Immature natural killer cell (primary cell): ENCODE measurements around the gene ARID1B. TPM values are rescaled to one million over a fixed set of nuclear protein-coding genes. Genes with fewer than 3 reads are reported as not detected.
A peak's percentile ranks its signal among the peaks of the same experiment; 100 is the strongest.

Experiments used
- DNase-seq, 3 donors: peaks; one replicate each; pipeline ENCODE4 v3.0.0; 2022; ENCODE audit warnings: mixed read lengths in 1 of 3
- H3K27ac Mint-ChIP-seq, 6 donors: one replicate each; pipeline ENCODE4 v1.8.0; 2020; ENCODE audit warnings: mixed read lengths in 6 of 6, mild to moderate bottlenecking in 5 of 6, inconsistent platforms in 4 of 6, moderate library complexity in 3 of 6
- H3K27me3 Mint-ChIP-seq, 3 donors: one replicate each; pipeline ENCODE4 v1.8.0; 2020 to 2021; ENCODE audit warnings: low read depth in 3 of 3, mild to moderate bottlenecking in 3 of 3, mixed read lengths in 3 of 3, moderate library complexity in 3 of 3, inconsistent platforms in 1 of 3
- H3K36me3 Mint-ChIP-seq, 3 donors: one replicate each; pipeline ENCODE4 v1.8.0; 2020; ENCODE audit warnings: mixed read lengths in 3 of 3, inconsistent platforms in 2 of 3, mild to moderate bottlenecking in 2 of 3
- H3K4me1 Mint-ChIP-seq, 2 donors: one replicate each; pipeline ENCODE4 v1.8.0; 2020; ENCODE audit warnings: inconsistent platforms in 2 of 2, mild to moderate bottlenecking in 2 of 2, mixed read lengths in 2 of 2, moderate library complexity in 1 of 2
- H3K4me3 Mint-ChIP-seq, 5 donors: one replicate each; pipeline ENCODE4 v1.8.0; 2020; ENCODE audit warnings: mild to moderate bottlenecking in 5 of 5, mixed read lengths in 5 of 5, inconsistent platforms in 3 of 5, moderate library complexity in 3 of 5
- H3K9me3 Mint-ChIP-seq, 6 donors: one replicate each; pipeline ENCODE4 v1.8.0; 2020; ENCODE audit warnings: mild to moderate bottlenecking in 6 of 6, mixed read lengths in 6 of 6, inconsistent platforms in 4 of 6, moderate library complexity in 3 of 6
- polyA plus RNA-seq, 3 donors: library from polyadenylated mRNA; unstranded; fragments of 300-500 nt; fragmentation: Illumina TruSeq; gene quantifications; one replicate each; pipeline ENCODE4 v1.2.3, GENCODE V29; 2021

Gene ARID1B
- polyA plus RNA-seq, 3 donors from 2014 or later, result 7.6 to 18.1 (median 8.7) TPM

- no peak for DNase-seq
- peaks cover 10 to 15% (median 13%) of the 10 kb centered on the region in 3 donors for H3K27me3 Mint-ChIP-seq
- peak overlapping the region in 5 of 6 donors; percentile 5 to 79 (median 71) for H3K27ac Mint-ChIP-seq
- peaks cover 0 to 2% (median 0%) of the 10 kb centered on the region in 6 donors for H3K9me3 Mint-ChIP-seq
- H3K4me3 Mint-ChIP-seq, result no peak overlapping the region
- peaks cover 18 to 53% (median 18%) of the 10 kb centered on the region in 3 donors for H3K36me3 Mint-ChIP-seq
- peaks cover 13 to 29% of the 10 kb centered on the region in 2 donors for H3K4me1 Mint-ChIP-seq
These were observed 375.4 kb downstream of the ARID1B start for GRCh38 chr6:157152556-157152955.

DNA sequence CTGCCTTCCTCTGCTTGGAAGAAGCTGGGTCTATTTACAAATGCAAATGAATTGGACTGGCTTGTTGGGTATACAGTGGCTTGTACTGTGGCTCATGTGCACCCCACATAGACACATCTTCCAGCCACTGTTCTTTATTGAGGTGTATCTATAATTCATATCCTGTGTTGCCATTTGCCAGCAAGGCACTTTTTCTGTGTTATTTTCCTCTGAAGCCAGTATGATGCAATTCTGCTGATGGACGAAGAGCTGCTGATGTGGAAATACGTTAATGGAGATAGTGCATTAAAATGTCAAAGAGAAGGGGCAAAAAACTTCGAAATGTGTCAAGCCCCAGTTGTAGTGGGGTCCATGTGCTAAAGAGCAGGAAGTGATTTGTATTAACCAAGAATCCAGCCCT lies 378.6 kb downstream of the ARID1B start:
- Mint-ChIP-seq H3K27ac (peak overlapping the region in 1 of 6 donors; percentile 1), H3K36me3 (peaks cover 9 to 38% (median 12%) of the 10 kb centered on the region in 3 donors), H3K4me3 (no peak overlapping the region), H3K27me3 (peaks cover 2 to 4% (median 3%) of the 10 kb centered on the region in 3 donors), H3K4me1 (peaks cover 18 to 36% of the 10 kb centered on the region in 2 donors), H3K9me3 (no peaks in the 10 kb centered on the region)
- no peak for DNase-seq

DNA sequence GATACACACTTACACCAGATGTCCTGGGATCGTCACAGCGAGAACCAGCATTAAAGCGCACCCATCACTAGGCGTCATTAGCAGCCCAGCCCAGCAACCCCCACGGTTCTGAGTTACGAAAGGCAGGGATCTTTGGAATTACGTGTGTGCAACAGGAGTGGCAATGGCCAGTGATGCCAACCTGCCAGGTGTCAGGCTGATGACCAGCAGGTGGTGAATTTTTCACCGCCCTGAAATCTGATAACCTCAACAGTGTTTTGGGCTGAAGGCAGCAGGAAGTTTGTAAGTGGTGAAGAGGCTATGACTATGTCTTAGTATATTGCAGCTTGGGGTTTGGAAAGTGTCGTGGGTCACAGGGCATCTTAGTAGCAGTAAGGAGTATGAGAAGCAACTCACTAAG lies 380.1 kb downstream of the ARID1B start:
- H3K27ac Mint-ChIP-seq, result peak overlapping the region in 3 of 6 donors; percentile 32 to 47 (median 46)
- no peak overlapping the region for H3K4me3 Mint-ChIP-seq
- H3K27me3 Mint-ChIP-seq, result peaks cover 2 to 4% (median 3%) of the 10 kb centered on the region in 3 donors
- H3K36me3 Mint-ChIP-seq, result peaks cover 7 to 29% (median 9%) of the 10 kb centered on the region in 3 donors
- DNase-seq, result no peak
- no peaks in the 10 kb centered on the region for H3K9me3 Mint-ChIP-seq
- peaks cover 18 to 31% of the 10 kb centered on the region in 2 donors for H3K4me1 Mint-ChIP-seq

GRCh38 chr6:157158456-157158855 lies 381.3 kb downstream of the ARID1B start:
- Mint-ChIP-seq H3K4me3 (no peak overlapping the region), H3K4me1 (peaks cover 15 to 25% of the 10 kb centered on the region in 2 donors), H3K27me3 (peaks cover 2 to 4% (median 3%) of the 10 kb centered on the region in 3 donors), H3K36me3 (peaks cover 3 to 24% (median 9%) of the 10 kb centered on the region in 3 donors), H3K27ac (peak overlapping the region in 3 of 6 donors; percentile 26 to 49 (median 34)), H3K9me3 (no peaks in the 10 kb centered on the region)
- no peak for DNase-seq

DNA sequence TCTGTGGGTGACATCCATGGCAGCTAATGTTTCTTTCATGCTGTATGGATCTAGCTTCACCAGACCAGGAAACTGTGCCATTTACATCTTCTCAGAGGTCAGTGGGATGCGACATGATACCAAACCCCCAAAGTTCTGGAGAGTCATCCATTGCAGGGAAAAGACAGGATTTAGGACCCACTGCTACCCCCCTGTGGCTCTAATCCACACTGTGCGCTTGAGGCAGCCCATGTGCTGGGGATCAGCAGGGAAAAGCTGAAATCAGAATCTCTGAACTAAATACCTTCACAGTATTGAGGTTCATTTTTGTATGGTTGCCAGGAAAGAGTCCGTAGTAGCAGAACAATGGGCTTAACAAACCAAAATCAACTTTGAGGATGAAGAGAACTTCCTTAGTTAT lies 381.7 kb downstream of the ARID1B start:
- DNase-seq, result no peak
- peak overlapping the region in 4 of 6 donors; percentile 34 to 79 (median 54) for H3K27ac Mint-ChIP-seq
- H3K27me3 Mint-ChIP-seq, result peaks cover 2 to 4% (median 3%) of the 10 kb centered on the region in 3 donors
- H3K4me1 Mint-ChIP-seq, result peaks cover 17 to 30% of the 10 kb centered on the region in 2 donors
- H3K4me3 Mint-ChIP-seq, result no peak overlapping the region
- H3K36me3 Mint-ChIP-seq, result peaks cover 3 to 21% (median 9%) of the 10 kb centered on the region in 3 donors
- H3K9me3 Mint-ChIP-seq, result no peaks in the 10 kb centered on the region

DNA sequence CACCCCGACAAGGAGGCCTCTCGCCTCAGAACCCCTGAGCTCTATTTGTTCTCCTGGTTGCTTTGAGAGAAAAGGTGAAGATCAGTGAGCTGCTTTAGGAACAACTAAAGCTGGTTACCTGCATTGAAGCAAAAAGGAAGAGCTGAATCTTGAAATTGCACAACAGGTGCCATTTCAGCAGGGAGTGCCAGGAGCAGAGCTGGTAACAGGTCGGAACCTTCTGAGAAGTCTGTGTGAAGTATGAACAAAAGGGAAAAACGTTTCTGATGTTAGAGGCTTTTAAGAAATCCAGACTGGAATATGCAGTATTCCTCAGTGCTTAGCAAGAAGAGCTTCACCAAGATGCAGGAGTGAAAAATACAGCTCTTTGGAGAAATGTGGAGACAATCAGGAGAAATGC lies 382.2 kb downstream of the ARID1B start:
- no peak overlapping the region for H3K4me3 Mint-ChIP-seq
- H3K4me1 Mint-ChIP-seq, result peaks cover 17 to 34% of the 10 kb centered on the region in 2 donors
- peaks cover 3 to 19% (median 5%) of the 10 kb centered on the region in 3 donors for H3K36me3 Mint-ChIP-seq
- peaks cover 2 to 4% (median 3%) of the 10 kb centered on the region in 3 donors for H3K27me3 Mint-ChIP-seq
- DNase-seq, result no peak
- no peaks in the 10 kb centered on the region for H3K9me3 Mint-ChIP-seq
- peak overlapping the region in 4 of 6 donors; percentile 40 to 79 (median 60) for H3K27ac Mint-ChIP-seq

- H3K36me3 Mint-ChIP-seq, result peaks cover 0 to 10% (median 2%) of the 10 kb centered on the region in 3 donors
- H3K27ac Mint-ChIP-seq, result peak overlapping the region in 3 of 6 donors; percentile 20 to 49 (median 45)
These were observed 384.7 kb downstream of the ARID1B start for GRCh38 chr6:157161912-157162311.

DNA sequence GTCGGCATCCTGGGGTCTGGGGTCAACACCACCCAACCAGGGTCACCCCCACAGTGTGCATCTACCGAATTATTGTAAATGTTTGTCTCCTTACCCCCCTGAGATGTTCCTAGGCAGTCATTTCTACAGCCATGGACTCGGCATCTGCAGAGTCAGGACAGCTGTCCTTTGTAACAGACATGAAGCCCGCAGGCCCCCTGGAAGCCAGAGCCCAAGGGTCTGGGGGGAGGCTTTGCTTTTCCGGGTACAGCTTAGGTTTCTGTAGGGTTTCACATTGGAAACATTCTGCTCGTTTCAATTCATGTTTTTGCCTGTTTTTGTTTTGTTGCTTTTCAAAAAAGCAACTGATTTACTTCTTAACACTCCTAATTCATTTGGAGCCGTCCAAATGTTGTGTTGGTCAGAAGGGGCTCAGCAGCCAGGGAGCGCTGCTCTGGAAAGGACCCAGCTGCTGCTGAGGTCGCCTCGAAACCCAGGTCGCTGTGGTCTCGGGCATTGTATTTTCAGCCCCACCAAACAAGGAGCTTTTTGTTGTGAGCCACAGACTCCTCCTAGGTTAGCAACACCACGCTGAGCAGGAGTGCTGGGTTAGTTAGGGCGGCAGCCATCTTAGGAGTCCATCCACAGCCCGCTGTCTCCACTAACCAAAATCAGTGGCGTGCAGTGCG lies 385.7 kb downstream of the ARID1B start:
- no peak for DNase-seq
- Mint-ChIP-seq H3K4me3 (no peak overlapping the region), H3K9me3 (no peaks in the 10 kb centered on the region), H3K27ac (peak overlapping the region in 2 of 6 donors; percentile 40 to 45), H3K27me3 (no peaks in the 10 kb centered on the region), H3K36me3 (peaks cover 0 to 18% (median under 1%) of the 10 kb centered on the region in 3 donors), H3K4me1 (peaks cover 16 to 31% of the 10 kb centered on the region in 2 donors)

More at GRCh38 chr6:157161912-157162311, 384.7 kb downstream of the ARID1B start:
- DNase-seq, result no peak
- Mint-ChIP-seq H3K9me3 (no peaks in the 10 kb centered on the region), H3K4me3 (no peak overlapping the region), H3K27me3 (peaks cover 0 to 2% (median 2%) of the 10 kb centered on the region in 3 donors), H3K4me1 (peaks cover 18 to 31% of the 10 kb centered on the region in 2 donors)

- peak overlapping the region in 4 of 6 donors; percentile 40 to 64 (median 61) for H3K27ac Mint-ChIP-seq
These were observed 386.4 kb downstream of the ARID1B start for GRCh38 chr6:157163434-157164159.

GRCh38 chr6:157164972-157165371 lies 387.8 kb downstream of the ARID1B start:
- no peak for DNase-seq
- no peak overlapping the region for H3K4me3 Mint-ChIP-seq
- peaks cover 6 to 31% (median 8%) of the 10 kb centered on the region in 3 donors for H3K36me3 Mint-ChIP-seq
- no peaks in the 10 kb centered on the region for H3K9me3 Mint-ChIP-seq
- H3K27me3 Mint-ChIP-seq, result no peaks in the 10 kb centered on the region
- H3K27ac Mint-ChIP-seq, result no peak overlapping the region
- H3K4me1 Mint-ChIP-seq, result peaks cover 5 to 23% of the 10 kb centered on the region in 2 donors

More at GRCh38 chr6:157163434-157164159, 386.4 kb downstream of the ARID1B start:
- Mint-ChIP-seq H3K4me1 (peaks cover 14 to 31% of the 10 kb centered on the region in 2 donors), H3K36me3 (peaks cover 3 to 25% (median 7%) of the 10 kb centered on the region in 3 donors), H3K9me3 (no peaks in the 10 kb centered on the region), H3K4me3 (no peak overlapping the region), H3K27me3 (no peaks in the 10 kb centered on the region)
- no peak for DNase-seq

DNA sequence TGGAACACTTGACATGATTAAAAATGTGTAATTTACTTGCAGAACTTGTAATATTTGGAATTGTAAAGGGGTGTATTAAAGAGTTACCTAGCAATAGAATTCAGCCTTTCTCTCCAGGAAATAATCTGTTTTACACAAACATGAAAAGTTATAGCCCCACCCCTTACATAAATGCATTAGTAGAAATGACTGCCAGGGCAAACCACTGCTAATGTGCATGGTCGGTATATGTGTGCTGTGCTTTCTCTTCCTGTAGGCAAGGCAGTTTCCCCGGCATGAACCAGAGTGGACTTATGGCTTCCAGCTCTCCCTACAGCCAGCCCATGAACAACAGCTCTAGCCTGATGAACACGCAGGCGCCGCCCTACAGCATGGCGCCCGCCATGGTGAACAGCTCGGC lies 389.6 kb downstream of the ARID1B start:
- H3K4me3 Mint-ChIP-seq, result no peak overlapping the region
- H3K9me3 Mint-ChIP-seq, result no peaks in the 10 kb centered on the region
- H3K4me1 Mint-ChIP-seq, result peaks cover 6 to 22% of the 10 kb centered on the region in 2 donors
- DNase-seq, result no peak
- H3K27me3 Mint-ChIP-seq, result no peaks in the 10 kb centered on the region
- H3K36me3 Mint-ChIP-seq, result peaks cover 6 to 29% (median 8%) of the 10 kb centered on the region in 3 donors
- no peak overlapping the region for H3K27ac Mint-ChIP-seq

DNA sequence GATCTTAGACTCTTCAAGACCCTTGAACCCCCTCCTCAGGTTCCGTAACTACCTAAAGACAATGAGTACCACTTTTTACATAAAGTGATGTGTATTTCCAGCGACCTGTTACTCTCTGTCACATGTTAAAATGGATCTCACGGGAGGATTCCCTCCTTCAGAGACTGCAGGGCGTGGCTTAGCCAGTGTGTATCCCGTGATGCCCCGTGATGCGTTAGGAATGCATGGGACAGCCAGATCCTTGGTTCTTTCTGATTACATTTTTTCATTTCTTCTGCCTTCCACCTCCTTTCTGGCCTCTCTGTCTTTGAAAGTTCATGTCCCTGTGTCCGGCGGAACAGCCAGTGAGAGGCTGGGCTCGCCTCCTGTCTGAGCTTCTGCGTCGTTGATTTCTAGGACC lies 390.7 kb downstream of the ARID1B start:
- H3K4me1 Mint-ChIP-seq, result peaks cover 17 to 32% of the 10 kb centered on the region in 2 donors
- peaks cover 6 to 29% (median 8%) of the 10 kb centered on the region in 3 donors for H3K36me3 Mint-ChIP-seq
- peak overlapping the region in 1 of 6 donors; percentile 53 for H3K27ac Mint-ChIP-seq
- H3K4me3 Mint-ChIP-seq, result no peak overlapping the region
- H3K9me3 Mint-ChIP-seq, result no peaks in the 10 kb centered on the region
- no peak for DNase-seq
- peaks cover 0 to 1% (median 0%) of the 10 kb centered on the region in 3 donors for H3K27me3 Mint-ChIP-seq

- Mint-ChIP-seq H3K27me3 (peaks cover 0 to 1% (median 0%) of the 10 kb centered on the region in 3 donors), H3K4me1 (peaks cover 21 to 34% of the 10 kb centered on the region in 2 donors), H3K9me3 (no peaks in the 10 kb centered on the region), H3K4me3 (no peak overlapping the region), H3K36me3 (peaks cover 6 to 29% (median 8%) of the 10 kb centered on the region in 3 donors), H3K27ac (peak overlapping the region in 2 of 6 donors; percentile 34 to 37)
- DNase-seq, result no peak
These were observed 391.3 kb downstream of the ARID1B start for GRCh38 chr6:157168471-157168870.
